Stimulated activated naive CD8-positive, alpha-beta T cell treated with anti-CD3 and anti-CD28 coated beads, Interleukin-15, Interleukin-2, amounts not matched to agents 100 U/mL and 50 U/mL, for 24 hours (primary cell): Measurements from ENCODE around the gene DCLRE1B.

Source experiments
- ATAC-seq: fragments of 150-1000 bp; cut with Tn5 transposase; one replicate; pipeline ENCODE4 v1.10.0; 2021
- DNase-seq: peaks from one replicate; pipeline ENCODE4 v3.0.0; 2021

The DCLRE1B gene

GRCh38 chr1:113928187-113928930 lies 23.2 kb downstream of the DCLRE1B start:
- ATAC-seq = no peak

GRCh38 chr1:113928941-113929749 lies 24.0 kb downstream of the DCLRE1B start, which contains the start of gene HIPK1:
Gene HIPK1, plus strand, starts transcription at chr1:113929324.
- DNase-seq (peak; percentile 94), ATAC-seq (peak; percentile 63)

More at GRCh38 chr1:113928187-113928930, 23.2 kb downstream of the DCLRE1B start:
- no peak for DNase-seq

- DNase-seq = peak; percentile 70
- peak; percentile 38 for ATAC-seq
Measured at GRCh38 chr1:113929750-113930498, 24.8 kb downstream of the DCLRE1B start.

GRCh38 chr1:113930499-113931161 lies 25.5 kb downstream of the DCLRE1B start:
- ATAC-seq (peak; percentile 71), DNase-seq (peak; percentile 72)

GRCh38 chr1:113931451-113931851 lies 26.3 kb downstream of the DCLRE1B start:
- no peak for DNase-seq
- no peak for ATAC-seq

GRCh38 chr1:113934006-113934405 lies 28.9 kb downstream of the DCLRE1B start:
- ATAC-seq (no peak), DNase-seq (no peak)

- DNase-seq (no peak), ATAC-seq (no peak)
Measured at GRCh38 chr1:113934511-113935055, 29.5 kb downstream of the DCLRE1B start.

GRCh38 chr1:113935176-113935575 lies 30.1 kb downstream of the DCLRE1B start:
- DNase-seq (no peak), ATAC-seq (no peak)

- ATAC-seq (peak; percentile 30), DNase-seq (no peak)
Measured at GRCh38 chr1:113935970-113936369, 30.8 kb downstream of the DCLRE1B start.

- ATAC-seq = no peak
- DNase-seq = no peak
Measured at GRCh38 chr1:113937146-113937545, 32.0 kb downstream of the DCLRE1B start.

GRCh38 chr1:113938192-113938591 lies 33.1 kb downstream of the DCLRE1B start:
- ATAC-seq (no peak), DNase-seq (no peak)

GRCh38 chr1:113940365-113941244 lies 35.5 kb downstream of the DCLRE1B start:
- ATAC-seq (peak; percentile 78), DNase-seq (peak; percentile 69)

GRCh38 chr1:113941245-113941559 lies 36.1 kb downstream of the DCLRE1B start:
- peak; percentile 22 for ATAC-seq

GRCh38 chr1:113942527-113942926 lies 37.4 kb downstream of the DCLRE1B start:
- DNase-seq (no peak), ATAC-seq (no peak)

More at GRCh38 chr1:113941245-113941559, 36.1 kb downstream of the DCLRE1B start:
- DNase-seq = no peak

- DNase-seq (no peak), ATAC-seq (no peak)
Measured at GRCh38 chr1:113943028-113943811, 38.1 kb downstream of the DCLRE1B start.

- DNase-seq (no peak), ATAC-seq (no peak)
Measured at GRCh38 chr1:113945329-113945728, 40.2 kb downstream of the DCLRE1B start.

GRCh38 chr1:113946112-113946511 lies 41.0 kb downstream of the DCLRE1B start:
- ATAC-seq (no peak), DNase-seq (no peak)

GRCh38 chr1:113946678-113947387 lies 41.7 kb downstream of the DCLRE1B start:
- ATAC-seq (peak; percentile 55), DNase-seq (no peak)

- ATAC-seq (no peak), DNase-seq (no peak)
Measured at GRCh38 chr1:113947388-113948107, 42.4 kb downstream of the DCLRE1B start.
